RCC 7860 (cell line): ENCODE results near the gene TRMT44.
"Not testable (repeated sequence)": the region's sequence is repeated elsewhere in the genome, so short reads cannot be mapped to it uniquely, and the experiment has no call there.

Experiments
- DNase-seq: peaks from one replicate; pipeline ENCODE4 v3.0.0-alpha.2; 2015; ENCODE audit warnings: low spot score
- FAIRE-seq: peaks from 2 replicates; lab custom pipeline; 2012; peaks lifted over from hg19 to GRCh38; lab: Jason Lieb, UNC

TRMT44 gene

DNA sequence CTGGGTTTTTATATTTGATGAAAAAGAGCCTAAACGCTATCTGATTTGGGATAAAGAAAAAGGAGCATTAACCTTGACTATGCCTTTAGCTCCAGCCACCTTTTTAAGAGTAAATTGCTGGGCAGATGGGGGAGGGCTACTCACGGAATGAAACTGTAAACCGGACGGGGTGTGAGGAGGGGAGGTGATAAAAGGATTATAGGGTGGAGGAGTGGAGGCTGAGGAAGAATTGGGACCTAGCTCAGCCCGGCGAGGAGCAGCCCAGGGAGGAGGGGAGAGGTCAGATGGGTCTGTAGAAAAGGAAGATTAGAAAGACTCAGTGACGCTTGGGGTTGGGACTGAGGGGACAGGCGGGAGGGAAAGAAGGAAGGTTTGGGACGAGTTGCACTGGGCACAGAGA is 46.1 kb downstream of the TRMT44 start:
- not testable (repeated sequence) for DNase-seq, FAIRE-seq

- no peak for DNase-seq
Measured at GRCh38 chr4:8488791-8489369, 48.3 kb downstream of the TRMT44 start.

GRCh38 chr4:8491478-8491877 is 50.9 kb downstream of the TRMT44 start:
- not testable (repeated sequence) for DNase-seq, FAIRE-seq

More at GRCh38 chr4:8488791-8489369, 48.3 kb downstream of the TRMT44 start:
- FAIRE-seq: no peak

GRCh38 chr4:8492174-8492573 is 51.6 kb downstream of the TRMT44 start:
- FAIRE-seq: no peak
- no peak for DNase-seq

DNA sequence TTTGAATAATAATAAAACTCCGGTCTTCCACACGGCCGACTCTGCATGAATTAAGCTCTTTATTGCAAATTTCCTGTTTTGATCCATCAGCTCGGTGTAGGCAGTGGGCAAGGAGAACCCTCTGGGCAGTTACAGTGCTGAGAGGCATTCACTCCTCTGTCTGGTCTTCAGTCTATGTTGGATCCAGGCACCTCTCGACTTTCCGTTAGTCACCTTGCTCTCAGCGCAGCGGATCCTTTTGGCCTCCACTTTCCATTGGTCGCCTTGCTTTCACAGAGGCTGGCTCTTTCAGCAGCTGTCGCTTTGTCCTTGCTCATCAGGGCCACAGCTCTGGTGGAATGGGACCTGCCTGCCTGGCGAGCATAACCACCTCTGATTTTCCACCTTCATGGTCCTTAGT is 52.9 kb downstream of the TRMT44 start:
- DNase-seq (no peak), FAIRE-seq (no peak)

- FAIRE-seq (no peak), DNase-seq (no peak)
Measured at GRCh38 chr4:8494218-8494617, 53.6 kb downstream of the TRMT44 start.

DNA sequence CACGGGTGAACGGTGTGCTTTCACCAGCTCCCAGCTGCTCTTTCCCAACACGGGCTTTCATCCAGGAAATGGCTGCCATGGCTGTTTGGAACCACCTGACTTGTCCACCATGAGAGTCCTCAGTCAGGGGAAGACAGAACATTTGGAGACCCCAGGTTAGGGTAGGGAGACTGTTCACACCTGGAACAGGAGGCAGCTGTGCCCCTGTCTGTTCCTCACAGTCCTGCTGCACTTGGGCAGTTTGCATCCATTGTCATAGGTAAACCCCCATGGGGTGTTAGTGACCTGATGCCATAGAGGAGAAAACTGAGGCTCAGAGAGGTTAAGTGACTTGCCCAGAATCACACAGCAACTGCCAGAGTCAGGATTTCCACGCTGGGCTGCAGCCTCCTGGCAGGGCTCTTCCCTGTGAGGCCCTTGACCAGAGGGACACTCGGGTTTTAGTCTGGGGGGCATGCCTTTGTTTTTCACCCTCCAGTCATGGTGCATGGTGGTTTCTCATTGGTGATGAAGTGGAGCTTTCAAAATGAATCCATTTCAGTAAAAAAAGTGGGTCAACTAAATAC is 54.5 kb downstream of the TRMT44 start:
- no peak for DNase-seq
- no peak for FAIRE-seq

GRCh38 chr4:8495803-8496202 is 55.2 kb downstream of the TRMT44 start:
- DNase-seq: no peak
- FAIRE-seq: no peak

DNA sequence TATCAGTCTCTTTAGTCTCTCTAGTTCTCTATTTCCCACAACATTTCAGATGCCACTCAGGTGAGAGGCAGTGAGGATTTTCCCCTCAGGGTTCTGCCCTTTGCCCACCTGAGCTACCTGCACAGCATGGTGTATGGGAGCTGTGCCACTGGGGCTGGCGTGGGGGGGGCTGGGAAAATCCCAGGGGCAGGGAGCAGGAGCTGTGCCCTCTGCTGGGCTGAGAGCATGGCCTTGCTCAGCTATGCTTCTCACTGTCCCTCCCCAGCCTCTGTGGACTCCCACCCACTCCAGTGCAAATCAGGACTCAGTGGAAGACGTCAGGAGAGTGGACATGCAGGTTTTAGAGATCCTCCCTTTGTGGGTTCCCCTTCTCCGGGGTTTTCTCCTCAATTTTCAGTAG is 57.2 kb downstream of the TRMT44 start:
- DNase-seq (no peak), FAIRE-seq (no peak)

GRCh38 chr4:8500966-8501365 is 60.4 kb downstream of the TRMT44 start:
- DNase-seq (no peak), FAIRE-seq (no peak)

GRCh38 chr4:8501781-8502180 is 61.2 kb downstream of the TRMT44 start:
- DNase-seq (no peak), FAIRE-seq (no peak)

- no peak for DNase-seq
- no peak for FAIRE-seq
Measured at GRCh38 chr4:8502371-8502770, 61.8 kb downstream of the TRMT44 start.

- FAIRE-seq: no peak
- no peak for DNase-seq
Measured at GRCh38 chr4:8502836-8503585, 62.4 kb downstream of the TRMT44 start.

DNA sequence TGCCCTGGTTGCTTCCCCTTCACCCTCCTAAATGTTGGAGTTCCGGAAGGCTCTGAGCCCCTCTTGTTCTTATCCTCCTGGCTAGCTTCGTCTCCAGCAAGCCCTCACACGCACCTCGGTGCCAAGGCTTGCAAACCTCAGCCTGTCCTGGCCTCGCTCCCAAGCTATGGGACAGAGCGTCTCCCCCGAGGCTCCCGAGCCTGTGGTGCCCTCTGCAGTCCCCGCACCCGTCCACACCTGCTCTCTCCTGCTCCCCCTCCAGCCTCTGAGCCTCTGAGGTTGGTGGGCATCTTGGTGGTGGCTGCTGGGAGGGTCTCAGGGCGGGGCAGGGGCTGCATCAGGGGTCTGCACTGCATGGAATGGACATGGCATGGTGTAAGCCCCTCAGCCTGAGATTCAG is 63.2 kb downstream of the TRMT44 start:
- FAIRE-seq (no peak), DNase-seq (no peak)

DNA sequence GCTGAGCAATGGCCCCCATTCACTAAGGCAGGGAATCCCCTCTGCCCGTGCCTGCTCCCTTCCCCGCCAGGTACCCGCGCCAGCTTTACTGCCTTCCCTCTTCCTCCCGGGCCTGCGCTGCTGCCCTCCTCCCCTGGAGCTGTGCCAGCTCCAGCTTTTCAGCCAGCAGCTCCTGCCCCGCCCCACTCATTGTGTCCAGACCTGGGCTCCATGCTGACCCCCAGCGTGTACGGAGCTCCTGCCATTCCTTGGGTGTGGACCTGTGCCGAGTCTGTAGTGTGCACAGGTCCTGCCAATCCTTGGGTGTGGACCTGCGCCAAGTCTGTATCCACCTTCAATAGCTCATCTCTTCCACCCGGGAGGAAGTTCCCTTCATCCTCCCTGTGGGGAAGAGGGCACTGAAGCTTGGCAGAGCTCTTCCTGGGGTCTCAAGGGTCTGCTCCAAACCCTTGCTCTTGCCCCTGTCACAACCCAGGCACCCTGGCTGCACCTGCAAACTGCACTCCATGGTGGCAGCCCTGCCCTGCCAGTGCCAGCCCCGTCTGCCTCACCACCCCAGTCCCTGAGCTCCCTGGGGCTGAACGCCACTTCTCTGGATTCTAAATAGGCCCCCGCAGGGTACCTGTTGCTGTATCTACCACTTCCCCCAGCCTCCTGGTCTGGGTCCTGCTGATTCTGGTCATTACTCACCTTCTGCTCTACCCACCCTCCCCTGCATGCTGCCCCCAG is 63.9 kb downstream of the TRMT44 start:
- no peak for FAIRE-seq

DNA sequence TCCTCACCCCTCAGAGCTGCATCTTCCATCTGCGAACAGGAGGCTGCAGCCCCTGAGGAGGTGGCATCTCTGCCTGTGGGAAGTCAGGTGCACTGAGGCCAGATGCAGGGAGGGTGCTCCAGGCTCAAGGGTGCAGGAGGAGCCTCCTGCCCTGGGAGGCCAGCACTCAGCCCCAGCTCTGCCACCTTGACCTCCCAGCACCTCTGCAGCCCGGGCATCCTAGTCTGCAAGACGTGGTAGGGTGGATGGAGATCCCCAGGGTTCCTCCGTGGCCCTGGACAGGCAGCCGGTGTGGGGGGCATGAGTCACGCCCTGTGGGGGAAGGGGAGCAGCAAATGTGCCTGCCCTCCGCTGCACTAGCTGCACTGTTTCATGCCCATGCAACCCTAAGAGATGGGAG is 64.7 kb downstream of the TRMT44 start:
- FAIRE-seq (no peak), DNase-seq (no peak)

More for the DNA sequence above, 63.9 kb downstream of the TRMT44 start:
- no peak for DNase-seq

- FAIRE-seq (no peak), DNase-seq (no peak)
Measured at GRCh38 chr4:8506006-8506372, 65.4 kb downstream of the TRMT44 start.

DNA sequence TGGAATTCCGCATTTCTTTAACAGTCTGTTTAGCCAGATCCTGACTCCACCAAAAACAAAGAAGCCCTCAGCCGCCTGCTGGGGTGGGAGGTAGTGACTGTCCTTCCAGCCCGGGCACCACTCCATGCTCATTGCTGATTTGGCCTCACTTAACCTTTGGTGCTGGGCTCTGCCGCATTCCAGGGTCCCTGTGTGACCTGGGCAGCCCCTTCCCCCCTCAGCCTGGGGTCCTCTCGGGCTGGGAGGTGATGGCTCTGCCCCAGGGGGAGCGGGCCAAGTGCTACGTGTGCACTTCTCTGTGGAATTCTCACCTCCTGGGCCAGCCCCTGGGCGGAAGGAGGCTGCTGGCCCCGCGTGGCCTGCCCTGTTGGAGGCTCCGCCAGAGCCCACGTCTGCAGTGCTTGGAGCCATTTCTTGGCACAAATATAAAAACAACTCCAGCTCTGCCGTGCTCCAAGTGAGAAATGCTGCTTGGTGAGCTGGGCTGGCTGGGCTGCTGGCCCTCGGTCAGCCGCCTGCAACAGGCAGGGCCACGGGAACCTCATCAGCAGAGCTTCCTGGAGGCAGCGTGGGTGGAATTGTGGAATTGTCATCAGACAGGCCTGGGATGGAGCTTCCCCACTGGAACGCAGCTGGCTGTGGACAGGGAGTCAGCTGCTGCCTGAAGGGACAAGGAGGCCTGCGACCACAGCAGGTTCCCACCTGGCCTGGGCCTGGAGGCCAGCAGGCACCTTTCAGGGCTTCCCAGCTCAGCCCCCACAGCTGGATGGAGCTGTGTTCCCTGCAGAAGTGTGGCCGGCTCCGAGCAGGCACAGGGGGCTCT is 66.0 kb downstream of the TRMT44 start:
- DNase-seq (no peak), FAIRE-seq (no peak)

DNA sequence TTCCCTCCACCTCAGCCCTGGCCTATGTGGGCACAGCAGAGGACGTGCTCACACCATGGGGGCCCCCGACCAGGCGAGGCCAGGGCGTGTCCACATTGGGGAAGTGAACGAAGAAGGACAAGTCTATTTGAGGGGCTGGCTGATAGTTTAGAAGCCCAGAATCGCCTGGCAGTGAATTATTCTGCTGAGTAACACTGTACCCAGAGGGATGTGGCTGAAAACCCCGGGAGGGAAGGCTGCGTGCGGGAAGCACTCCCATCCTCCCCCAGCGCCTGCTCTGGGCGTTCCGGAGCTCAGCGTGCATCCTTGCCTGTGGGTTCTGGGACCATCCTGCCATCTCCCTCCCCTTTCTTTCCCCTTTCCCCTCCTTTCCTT is 66.6 kb downstream of the TRMT44 start:
- DNase-seq (no peak), FAIRE-seq (no peak)

DNA sequence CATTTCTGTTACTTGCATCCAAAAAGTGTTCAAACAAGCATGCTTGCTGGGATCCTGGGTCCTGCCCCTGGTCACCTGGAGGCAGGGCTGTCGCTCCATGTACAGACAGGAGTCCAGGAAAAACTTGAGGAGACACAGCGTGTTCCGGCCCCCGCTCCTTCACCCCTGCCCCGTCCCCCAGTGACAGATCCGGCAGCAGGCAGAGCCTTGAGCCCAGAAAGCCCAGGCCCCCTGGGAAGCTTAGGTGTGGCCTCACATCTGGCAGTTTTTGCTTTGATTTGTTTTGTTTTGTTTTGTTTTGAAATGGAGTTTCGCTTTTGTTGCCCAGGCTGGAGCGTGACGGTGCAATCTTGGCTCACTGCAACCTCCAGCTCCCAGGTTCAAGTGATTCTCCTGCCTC is 67.0 kb downstream of the TRMT44 start:
- DNase-seq: no peak
- no peak for FAIRE-seq

- no peak for FAIRE-seq
- DNase-seq: no peak
Measured at GRCh38 chr4:8508266-8508665, 67.7 kb downstream of the TRMT44 start.
